HG03159 (cell line): ENCODE measurements around the gene ZNF775.
A peak's percentile ranks its signal among the peaks of the same experiment; 100 is the strongest.

Source experiments
- ATAC-seq: cut with Tn5 transposase; IDR thresholded peaks from one replicate; pipeline ENCODE4 v1.9.1; 2021; ENCODE audit warnings: mild to moderate bottlenecking, moderate library complexity; ENCODE audit not compliant: unreplicated experiment

Gene ZNF775

DNA sequence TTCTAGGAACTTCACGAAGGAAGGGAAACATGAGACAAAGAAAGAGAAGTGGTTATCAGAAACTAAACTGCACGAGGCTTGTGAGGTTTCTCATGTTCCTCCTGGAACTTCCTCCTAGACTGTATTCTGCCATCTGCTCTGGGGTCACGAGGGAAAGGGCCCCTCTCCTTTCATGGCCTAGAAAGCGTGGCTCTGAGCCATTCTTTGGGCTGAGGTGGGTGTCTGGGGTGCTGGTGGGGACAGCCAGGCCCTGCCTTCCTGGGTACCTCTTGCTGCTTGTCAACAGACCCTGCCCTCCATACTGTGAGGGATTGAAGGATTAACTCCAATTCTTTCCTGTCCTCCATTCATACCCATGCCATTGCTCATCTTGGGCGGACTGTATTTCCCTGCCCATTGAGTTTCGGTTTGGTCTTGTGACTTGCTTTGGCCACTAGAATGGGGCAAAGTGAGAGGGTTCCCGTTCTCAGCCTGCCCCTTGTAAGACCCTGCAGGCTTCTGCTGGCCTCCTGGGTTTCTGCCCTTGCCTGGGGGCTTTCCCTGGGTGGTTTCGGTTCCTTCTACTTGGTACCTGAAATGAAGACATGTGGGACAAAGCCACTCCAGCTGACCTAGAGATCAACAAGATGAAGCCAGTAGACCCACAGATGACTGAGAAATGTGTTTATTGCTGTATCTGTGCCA, 56.4 kb downstream of the ZNF775 start:
- ATAC-seq = peak; percentile 92

DNA sequence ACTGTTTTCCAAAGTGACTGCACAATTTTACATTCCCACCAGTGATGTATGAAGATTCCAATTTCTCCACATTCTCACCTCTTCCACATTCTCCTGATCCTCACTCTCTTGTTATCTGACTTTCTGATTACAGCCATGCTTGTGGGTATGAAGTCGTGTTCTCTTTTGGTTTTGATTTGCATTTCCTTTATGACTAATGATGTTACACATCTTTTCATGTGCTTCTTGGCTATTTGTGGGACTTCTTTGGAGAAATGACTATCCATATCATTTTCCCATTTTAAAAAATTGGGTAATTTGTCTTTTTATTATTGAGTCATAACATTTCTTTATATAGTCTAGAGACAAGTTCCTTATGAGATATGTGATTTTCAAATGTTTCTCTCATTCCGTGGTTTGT, 60.8 kb downstream of the ZNF775 start:
- no peak for ATAC-seq

DNA sequence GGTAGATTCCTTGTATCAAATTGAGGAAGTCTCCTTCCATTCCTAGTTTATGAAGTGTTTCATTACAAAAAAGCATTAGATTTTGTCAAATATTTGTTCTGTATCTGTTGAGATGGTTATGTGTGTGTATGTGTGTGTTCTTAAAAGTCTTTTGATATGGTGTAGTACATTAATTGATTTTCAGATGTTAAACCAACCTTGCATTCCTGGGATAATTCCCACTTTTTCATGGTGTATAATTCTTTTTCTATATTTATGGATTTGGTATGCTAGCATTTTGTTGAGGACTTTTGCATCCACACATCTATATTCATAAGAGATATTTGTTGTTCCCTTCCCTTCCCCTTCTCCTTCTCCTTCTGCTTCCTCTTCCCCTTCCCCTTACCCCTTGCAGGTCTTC, 62.4 kb downstream of the ZNF775 start:
- no peak for ATAC-seq

DNA sequence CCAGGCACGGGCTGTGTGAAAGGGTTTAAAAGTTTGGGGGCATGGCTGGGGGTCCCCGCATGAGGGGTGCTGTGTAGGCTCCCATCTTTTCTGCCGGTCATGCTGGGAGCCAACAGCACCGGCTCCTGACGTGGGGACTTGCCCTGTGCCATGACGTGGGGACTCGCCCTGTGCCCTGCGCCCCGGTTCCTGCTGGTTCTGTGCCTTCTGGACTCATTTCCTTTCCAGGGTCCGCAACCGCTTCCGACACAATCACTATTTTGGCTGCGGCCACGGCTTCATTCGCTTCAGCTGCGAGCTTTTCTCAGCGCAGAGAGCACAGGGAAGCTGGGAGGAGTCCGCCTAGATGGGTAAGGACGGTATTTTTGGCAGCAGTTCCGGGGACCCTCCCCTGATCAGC, 63.7 kb downstream of the ZNF775 start:
- ATAC-seq = no peak

DNA sequence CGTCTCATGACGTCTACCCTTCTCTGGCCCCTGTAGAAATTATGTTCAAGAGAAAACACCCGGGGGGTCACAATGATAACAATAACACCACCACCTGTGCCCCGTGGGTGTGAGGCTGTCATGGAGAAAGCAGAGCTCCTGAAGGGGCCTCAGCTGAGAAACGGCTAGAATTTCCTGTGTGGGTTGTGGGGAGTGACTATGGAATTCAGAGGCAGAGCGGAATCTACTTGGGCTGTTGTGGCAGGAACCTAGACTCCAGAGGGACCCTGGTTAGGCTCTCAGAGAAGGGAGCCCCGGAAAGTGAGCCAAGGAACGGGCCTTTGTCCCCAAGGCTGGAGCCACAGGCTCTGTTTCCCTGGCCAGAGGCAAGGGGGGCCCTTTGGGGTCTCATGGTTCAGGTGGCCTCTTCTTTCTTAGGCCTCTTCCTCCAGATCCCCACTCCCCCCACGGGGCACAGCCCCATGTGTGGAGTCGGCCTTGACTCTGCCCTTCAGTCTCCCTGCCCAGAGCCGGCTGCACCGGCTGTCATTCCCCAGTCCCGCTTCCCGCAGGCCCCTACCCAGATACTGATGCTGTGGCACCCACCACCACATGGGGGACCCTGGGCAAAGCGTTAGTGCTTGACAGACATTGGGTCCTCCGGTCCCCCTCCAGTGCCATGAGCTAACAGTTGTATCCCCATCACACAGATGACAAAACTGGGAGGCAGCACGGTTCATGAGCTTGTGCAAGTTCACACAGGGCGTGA, 64.8 kb downstream of the ZNF775 start:
- ATAC-seq = no peak

DNA sequence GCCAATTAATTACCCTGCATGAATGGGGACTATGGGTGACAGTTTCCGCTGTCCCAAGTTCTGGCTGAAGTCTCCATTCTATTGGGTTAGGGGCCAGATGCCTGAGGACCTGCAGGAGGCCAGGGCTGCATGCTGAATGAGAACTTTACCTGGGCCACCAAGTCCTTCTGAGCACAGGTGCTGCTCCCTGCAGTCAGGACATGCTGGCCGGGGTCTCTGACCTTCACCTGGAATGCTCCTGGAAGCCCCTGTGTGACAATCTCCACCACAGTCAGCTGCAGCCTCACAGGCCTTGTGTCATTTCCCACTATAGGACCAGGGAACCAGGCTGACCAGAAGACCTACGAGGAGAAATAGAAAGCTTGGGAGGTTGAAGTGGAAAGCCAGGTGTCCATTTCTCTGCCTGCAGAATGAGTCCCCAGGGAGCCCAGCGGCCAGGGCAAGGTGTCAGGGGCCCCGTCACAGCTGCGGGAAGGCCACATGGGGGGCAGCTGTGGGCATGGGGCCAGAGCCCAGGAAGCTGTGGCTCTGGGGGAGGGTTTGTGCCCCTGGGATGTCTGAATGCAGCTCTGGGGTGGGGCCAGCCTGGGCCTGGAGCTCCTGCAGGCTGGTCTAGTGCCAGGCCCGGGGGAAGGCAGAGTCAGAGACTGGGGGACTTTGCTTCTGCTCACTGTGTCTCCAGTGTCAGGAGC, 65.7 kb downstream of the ZNF775 start:
- no peak for ATAC-seq

DNA sequence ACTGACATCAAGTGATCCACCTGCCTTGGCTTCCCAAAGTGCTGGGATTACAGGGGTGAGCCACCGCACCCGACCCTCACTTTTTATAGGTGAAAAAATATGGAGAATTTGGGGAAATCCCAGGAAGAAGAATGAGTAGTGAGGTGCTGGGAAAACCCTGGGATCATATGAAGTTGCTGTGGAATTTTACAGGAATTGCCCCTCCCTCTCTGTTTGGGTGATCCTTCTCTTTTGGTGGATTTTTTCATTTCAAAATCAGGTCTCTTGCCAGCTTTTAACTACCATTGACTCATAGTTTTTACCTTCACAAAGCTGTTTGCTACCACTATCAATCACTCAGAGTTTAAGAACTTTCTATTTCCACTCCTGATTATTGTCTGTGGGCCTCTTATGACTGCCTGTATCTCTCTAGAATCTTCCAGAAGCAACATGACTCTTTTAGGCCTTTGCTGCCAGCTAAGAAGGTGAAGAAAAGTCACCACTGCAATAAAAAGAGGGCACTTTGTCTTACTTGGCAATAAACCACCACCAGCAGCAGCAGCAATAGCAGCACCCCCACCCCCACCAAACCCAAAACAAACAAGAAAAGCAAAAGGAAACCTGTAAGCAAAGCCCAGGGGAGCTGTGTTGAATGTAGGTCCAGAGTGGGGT, 67.3 kb downstream of the ZNF775 start:
- no peak for ATAC-seq
